ENCODE data around the gene DENND11.

Gene DENND11

GRCh38 chr7:141676618-141677017 lies 25.3 kb downstream of the DENND11 start:
- DNase-seq = no peak

DNA sequence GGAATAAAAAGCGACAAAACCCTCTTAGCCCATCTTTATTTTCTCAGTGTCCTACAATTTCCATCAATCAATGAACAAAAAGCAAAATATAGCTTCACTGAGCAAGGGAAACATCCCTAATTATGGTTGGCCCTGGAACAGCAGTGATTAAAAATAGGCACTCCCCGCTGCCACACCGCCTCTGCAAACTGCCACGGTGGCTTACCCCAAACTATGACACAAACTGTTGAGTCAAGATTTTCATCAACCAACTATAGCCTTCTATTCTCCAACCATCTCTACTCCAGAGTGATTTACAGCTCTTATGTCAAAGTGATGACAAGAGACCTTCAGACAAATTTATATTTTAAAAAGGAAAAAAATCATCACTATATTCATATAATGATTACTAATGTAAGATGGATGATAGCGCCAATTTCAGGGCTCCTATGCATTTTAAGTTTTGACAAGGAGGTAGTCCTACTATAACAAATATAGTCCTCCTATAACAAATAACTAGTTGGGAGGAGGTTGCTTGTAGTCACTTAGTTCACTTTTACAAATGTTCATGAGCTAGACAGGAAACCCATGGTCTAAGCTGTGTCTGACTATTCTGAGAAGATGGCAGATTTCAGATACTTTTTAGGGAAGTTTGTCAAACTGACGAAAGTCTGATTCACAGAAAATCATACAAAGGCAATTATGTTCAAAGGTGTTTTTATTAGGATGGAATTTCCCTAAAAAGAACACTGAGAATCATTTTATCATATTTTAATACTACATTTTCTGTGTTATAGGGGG lies 26.3 kb downstream of the DENND11 start:
- peak in 2 of 4 experiments; percentile 5 to 6 for DNase-seq

DNA sequence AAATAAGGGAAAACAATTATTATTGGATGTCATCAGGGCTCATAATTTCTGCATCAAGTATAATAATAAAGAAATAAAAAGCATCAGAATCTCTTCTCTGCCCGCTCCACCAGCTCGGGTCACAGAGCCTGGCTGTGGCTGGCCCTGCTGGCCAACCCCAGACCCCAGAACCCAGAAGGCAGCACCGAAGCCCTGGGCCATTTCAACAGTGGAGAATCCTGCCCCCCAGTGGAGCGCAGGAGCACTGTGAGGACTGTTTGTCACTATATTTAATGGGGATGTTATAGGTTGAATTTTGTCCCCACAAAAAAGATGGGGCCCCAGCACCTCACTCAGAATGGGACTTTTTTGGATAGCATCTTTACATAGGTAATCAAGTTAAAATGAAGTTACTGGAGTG lies 27.3 kb downstream of the DENND11 start:
- no peak for DNase-seq

DNA sequence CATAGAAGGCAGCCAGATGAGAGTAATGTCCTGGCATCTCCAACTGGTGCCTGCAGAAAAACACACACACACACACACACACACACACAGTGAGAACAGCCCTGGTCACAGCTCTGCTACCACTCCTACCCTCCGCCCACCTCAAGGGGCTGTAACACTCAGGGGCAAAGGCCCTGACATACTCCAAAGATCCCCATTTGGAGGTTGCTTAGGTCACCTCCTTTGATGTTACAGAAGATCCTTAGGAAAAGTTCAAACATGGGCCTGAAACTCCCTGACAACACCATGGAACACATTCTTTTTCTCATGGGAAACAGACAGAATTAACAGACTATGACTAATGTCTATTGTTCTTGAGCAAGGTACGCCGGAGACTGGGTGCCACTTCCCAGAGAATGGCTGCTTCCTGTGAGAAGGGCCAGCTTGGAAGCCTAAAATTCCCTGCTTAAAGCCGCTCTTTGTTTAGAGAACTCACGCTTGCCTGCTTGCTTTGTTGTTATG lies 27.7 kb downstream of the DENND11 start:
- no peak for DNase-seq

GRCh38 chr7:141673346-141673745 lies 28.6 kb downstream of the DENND11 start:
- no peak for DNase-seq

GRCh38 chr7:141671705-141672496 lies 30.1 kb downstream of the DENND11 start:
- DNase-seq = no peak

DNA sequence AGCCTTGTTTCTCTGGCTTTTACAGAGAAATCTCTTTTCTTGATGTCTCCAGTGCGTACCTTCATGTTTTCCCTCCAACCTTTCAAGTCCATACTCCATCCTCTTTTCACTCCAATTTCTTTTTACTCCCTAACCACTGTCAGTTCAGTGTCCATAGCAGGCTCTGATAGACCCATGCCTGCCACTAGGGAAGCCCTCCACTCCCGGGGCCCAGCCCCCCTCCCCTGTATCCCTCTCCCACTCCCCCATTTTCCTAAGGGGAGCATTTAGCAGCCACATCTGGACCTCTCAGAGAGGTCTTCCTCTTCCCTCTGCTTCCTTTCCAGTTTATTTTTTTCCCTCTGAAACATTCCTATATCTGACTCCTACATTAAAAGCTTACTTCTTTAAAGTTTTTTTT lies 33.1 kb downstream of the DENND11 start:
- DNase-seq = no peak

- no peak for DNase-seq
These were observed 35.9 kb downstream of the DENND11 start for GRCh38 chr7:141666071-141666470.

DNA sequence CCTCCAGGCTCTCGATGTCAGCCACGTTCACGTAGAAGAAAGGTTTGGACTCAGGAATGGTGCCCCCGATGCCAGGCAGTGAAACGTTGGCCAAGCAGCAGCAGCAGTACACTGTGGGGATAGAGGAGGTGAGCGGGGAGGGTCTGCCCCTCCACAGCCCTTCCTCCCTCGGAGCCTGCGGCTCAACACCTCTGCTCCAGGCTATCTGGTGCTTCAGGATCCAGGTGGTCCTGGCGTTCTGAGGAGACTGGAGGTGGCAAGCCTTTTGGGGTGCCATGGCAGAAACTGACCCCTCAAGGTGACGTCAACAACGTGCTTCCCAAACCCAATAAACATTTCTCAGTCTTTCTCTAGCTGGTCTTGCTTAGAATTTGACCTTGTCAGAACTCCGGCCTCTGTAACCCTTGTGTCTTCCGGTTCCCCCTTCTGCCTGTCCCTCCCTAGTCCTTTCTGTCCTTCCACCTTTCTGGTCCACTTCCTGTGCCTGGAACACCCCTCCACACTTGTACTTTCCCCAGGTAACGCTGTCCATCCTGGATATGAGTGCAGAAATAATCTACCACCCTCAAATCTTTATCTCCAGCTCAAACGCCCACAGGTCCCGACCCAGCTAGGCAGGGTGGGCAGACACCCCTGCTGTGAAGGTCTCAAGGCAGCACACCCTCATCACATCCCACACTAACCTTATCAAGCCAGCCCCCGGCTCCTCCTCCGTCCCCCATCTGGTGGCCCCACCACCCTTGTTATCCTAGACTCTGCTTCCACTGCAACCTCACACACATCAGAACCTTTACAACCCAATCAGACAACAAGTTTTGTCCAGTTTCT lies 36.5 kb downstream of the DENND11 start:
- DNase-seq = no peak

GRCh38 chr7:141664450-141664849 lies 37.5 kb downstream of the DENND11 start:
- no peak for DNase-seq

- DNase-seq = no peak
These were observed 38.7 kb downstream of the DENND11 start for GRCh38 chr7:141663081-141663849.

DNA sequence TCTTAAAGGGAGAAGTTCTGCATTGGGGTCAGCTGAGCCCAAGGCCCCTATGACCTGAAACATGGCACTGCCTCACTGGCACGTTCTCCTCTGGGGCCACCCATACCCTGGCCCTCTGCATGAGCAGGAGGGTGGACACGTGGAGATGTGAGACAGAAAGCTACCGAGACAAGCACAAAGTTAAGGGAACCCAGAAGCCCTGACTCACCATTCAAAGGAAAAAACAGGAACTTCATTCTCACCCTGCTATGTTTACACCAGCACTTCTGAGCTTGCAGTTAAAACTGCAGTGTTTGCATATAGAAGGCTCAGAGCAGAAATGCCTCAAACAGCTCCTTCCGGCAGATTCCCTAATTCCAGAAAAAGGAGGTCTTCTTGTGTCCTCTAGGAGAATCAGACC lies 41.7 kb downstream of the DENND11 start:
- no peak for DNase-seq

DNA sequence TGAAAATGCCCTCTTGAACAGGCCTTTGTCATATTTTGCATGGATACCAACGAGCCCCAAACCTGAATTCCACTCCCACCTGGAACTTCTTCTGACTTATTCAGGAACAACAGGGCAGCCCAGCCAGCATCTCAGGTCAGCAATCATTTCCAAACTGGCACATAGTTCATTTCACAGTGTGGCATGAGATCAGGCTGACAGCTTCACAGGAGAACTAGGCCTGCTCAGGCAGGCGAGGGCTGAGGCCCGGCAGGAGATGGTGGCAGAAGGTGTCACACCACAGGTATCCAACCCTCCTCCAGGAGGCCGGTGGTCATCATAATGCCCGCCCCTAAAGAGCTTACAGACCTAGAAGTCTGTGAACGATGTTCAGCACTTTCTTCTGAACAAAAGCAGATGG lies 42.5 kb downstream of the DENND11 start:
- DNase-seq = no peak

GRCh38 chr7:141654551-141654950 lies 47.4 kb downstream of the DENND11 start:
- DNase-seq = peak; percentile 4 to 37 (median 24)

DNA sequence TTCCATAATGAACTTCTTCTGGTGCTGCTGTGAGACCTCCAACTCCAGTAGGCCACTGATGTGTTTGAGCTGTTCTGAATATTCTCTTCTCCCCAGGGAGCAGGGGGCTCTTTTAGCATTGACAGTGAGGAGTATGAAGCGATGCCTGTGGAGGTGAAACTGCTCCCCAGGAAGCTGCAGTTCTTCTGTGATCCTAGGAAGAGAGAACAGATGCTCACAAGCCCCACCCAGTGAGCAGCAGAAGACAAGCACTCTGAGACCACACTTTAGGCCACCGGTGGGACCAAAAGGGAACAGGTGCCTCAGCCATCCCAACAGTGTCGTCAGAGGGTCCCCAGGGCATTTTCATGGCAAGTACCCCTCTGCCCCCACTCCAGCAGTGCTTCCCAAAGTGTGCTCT lies 49.3 kb downstream of the DENND11 start:
- no peak for DNase-seq
